Endothelial cell of umbilical vein (primary cell): ENCODE results near the gene ANAPC5.

Source experiments
- MYC ChIP-seq: IDR thresholded peaks from one replicate; pipeline ENCODE4 v1.6.1; 2011; ENCODE audit warnings: mild to moderate bottlenecking, low read depth, low read length
- POLR2A ChIP-seq: IDR thresholded peaks from 2 replicates; pipeline ENCODE4 v1.6.1; 2012; ENCODE audit warnings: low read depth, mild to moderate bottlenecking, control low read depth, low read length
- TF ChIP-seq, protein P1 (sequence below), 2 donors: IDR thresholded peaks; 1 replicate in 1 of 2; 2 replicates in 1 of 2; pipeline ENCODE4 v1.5.1; 2011; ENCODE audit warnings: low read length in 2 of 2, mild to moderate bottlenecking in 2 of 2, moderate library complexity in 2 of 2, control low read depth in 1 of 2, inconsistent platforms in 1 of 2, low read depth in 1 of 2; ENCODE audit not compliant: insufficient read depth in 1 of 2; ENCODE audit errors: extremely low read depth in 1 of 2

DNA sequence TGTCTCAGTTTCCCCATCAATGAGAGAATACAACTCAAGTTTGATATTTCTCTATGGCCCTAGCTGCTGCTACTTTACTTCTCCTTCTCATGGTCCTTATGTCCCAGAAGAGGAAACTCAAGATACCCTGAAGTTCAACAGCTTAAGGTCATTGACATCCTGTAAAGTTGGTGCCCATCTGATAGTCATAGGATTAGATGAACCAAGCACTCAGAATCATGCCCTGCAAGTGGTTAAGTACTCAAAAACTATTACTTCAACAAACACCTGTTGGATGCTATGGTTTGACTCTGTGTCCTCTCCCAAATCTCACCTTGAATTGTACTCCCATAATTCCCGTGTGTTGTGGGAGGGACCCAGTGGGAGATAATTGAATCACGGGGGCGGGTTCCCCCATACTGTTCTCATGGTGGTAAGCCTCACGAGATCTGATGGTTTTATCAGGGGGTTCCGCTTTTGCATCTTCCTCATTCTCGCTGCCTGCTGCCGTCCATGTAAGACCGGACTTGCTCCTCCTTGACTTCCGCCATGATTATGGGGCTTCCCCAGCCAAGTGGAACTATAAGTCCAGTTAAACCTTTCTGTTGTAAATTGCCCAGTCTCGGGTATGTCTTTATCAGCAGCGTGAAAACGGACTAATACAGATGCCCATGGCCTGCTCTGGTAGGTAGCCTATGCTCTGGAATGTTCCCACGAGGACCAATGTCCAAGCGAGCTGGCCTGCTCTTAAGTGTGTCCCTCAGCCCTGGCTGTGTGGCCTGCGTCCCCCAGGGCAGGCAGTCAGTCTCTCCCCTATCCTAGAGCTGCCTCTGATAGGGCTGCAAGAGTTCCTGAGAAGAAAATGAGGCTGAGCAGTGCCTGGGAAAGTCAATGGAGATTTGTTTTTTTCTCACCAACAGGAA is 73.8 kb downstream of the ANAPC5 start:
- TF ChIP-seq MYC (no peak), POLR2A (no peak)
- TF ChIP-seq, protein P1, sequence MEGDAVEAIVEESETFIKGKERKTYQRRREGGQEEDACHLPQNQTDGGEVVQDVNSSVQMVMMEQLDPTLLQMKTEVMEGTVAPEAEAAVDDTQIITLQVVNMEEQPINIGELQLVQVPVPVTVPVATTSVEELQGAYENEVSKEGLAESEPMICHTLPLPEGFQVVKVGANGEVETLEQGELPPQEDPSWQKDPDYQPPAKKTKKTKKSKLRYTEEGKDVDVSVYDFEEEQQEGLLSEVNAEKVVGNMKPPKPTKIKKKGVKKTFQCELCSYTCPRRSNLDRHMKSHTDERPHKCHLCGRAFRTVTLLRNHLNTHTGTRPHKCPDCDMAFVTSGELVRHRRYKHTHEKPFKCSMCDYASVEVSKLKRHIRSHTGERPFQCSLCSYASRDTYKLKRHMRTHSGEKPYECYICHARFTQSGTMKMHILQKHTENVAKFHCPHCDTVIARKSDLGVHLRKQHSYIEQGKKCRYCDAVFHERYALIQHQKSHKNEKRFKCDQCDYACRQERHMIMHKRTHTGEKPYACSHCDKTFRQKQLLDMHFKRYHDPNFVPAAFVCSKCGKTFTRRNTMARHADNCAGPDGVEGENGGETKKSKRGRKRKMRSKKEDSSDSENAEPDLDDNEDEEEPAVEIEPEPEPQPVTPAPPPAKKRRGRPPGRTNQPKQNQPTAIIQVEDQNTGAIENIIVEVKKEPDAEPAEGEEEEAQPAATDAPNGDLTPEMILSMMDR (IDR thresholded peaks at IDR 0.05; ENCODE audit: extremely low read depth in 1 of 2, insufficient read depth in 1 of 2, low read depth in 1 of 2, low read length in 2 of 2): no peak
